D721Med (cell line): ENCODE measurements around the gene KSR1.
"Not testable (repeated sequence)": the region's sequence is repeated elsewhere in the genome, so short reads cannot be mapped to it uniquely, and the experiment has no call there.

Experiments used
- DNase-seq: peaks from one replicate; pipeline ENCODE4 v3.0.0; 2011; ENCODE audit warnings: low spot score; ENCODE audit not compliant: insufficient read length
- FAIRE-seq: peaks from 2 replicates; lab custom pipeline; 2011; peaks lifted over from hg19 to GRCh38; lab: Jason Lieb, UNC
- TF ChIP-seq, protein P1 (sequence below): IDR thresholded peaks from 2 replicates; pipeline ENCODE4 v1.5.1; 2012; ENCODE audit warnings: mild to moderate bottlenecking, control low read depth; ENCODE audit not compliant: insufficient read depth; ENCODE audit errors: missing control alignments

The KSR1 gene

DNA sequence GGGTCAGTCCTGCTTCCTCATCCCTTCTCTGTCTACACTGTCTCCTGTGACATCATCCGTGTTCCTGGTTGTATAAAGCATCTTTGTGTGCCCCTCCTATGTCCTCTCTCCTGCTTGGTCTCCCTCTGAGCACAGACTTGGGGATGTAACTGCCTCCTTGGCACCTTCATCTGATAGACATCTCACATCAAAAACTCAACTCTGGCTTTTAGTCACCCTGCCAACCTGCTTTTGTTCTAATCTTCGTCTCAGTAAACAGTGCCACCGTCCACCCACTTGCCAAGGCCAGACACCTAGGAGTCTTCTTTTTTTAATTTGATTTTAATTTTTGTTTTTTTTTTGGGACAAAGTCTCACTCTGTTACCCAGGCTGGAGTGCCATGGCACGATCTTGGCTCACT is 16.9 kb upstream of the KSR1 start:
- FAIRE-seq: no peak
- DNase-seq: no peak
- TF ChIP-seq, protein P1, sequence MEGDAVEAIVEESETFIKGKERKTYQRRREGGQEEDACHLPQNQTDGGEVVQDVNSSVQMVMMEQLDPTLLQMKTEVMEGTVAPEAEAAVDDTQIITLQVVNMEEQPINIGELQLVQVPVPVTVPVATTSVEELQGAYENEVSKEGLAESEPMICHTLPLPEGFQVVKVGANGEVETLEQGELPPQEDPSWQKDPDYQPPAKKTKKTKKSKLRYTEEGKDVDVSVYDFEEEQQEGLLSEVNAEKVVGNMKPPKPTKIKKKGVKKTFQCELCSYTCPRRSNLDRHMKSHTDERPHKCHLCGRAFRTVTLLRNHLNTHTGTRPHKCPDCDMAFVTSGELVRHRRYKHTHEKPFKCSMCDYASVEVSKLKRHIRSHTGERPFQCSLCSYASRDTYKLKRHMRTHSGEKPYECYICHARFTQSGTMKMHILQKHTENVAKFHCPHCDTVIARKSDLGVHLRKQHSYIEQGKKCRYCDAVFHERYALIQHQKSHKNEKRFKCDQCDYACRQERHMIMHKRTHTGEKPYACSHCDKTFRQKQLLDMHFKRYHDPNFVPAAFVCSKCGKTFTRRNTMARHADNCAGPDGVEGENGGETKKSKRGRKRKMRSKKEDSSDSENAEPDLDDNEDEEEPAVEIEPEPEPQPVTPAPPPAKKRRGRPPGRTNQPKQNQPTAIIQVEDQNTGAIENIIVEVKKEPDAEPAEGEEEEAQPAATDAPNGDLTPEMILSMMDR: no peak

DNA sequence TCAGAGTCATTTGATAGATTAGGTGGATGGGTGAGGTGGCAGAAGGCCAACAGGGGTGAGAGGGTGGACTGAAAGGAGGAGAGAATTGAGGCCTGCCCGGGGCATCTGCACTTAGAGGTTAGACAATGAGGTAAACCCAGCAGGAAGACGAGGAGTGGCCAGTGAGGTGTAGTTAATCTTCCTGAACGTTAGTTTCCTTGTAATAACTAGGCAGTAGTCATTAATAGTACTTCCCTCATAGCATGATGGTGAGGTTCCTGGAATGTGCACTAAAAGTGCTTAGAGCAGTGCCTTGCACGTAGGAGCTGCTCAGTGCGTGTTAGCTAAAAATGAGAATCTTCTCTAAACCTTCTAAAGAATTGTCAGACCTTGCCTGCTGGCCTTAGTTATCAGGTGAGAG is 13.5 kb upstream of the KSR1 start:
- FAIRE-seq (no peak), DNase-seq (no peak)
- TF ChIP-seq, protein P1: no peak

DNA sequence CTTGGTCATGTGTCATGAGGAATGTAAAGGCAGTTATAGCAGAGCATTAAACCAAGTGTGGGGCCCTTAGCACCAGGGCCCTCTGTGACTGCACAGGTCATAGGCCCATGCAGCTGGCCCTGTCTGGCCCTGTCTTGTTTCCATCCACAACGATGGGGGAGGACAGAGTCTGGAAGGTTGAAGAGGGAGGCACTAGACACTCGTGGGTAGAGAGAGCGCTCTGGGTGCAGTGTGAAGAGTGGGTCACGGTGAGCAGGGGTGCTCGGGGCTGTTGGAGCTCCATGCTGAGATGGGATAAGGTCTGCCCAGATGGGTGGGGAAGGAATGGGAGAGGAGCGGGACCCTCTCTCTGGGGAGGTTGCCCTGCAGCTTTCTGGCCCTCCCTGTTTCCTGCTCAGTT is 12.8 kb upstream of the KSR1 start:
- TF ChIP-seq, protein P1: no peak
- no peak for FAIRE-seq
- DNase-seq: no peak

DNA sequence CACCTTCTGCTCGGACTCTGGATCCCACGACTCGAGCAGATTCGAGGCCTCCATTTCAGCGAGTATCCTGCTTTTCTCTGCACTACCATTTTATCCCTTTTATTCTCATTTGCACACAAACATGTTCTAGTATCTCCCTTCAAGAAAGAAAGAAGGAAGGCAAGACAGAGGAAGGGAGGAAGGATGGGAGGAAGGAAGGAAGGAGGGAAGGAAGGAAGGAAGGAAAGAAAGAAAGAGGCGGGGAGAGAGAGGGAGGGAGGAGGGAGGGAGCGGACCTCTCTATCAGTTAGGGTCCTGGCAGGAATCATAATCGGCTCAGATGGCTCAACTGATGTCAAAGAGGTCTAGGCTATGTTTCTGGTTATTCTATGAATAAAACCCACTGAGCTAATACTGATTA is 10.3 kb upstream of the KSR1 start:
- TF ChIP-seq, protein P1: no peak
- FAIRE-seq (no peak), DNase-seq (no peak)

DNA sequence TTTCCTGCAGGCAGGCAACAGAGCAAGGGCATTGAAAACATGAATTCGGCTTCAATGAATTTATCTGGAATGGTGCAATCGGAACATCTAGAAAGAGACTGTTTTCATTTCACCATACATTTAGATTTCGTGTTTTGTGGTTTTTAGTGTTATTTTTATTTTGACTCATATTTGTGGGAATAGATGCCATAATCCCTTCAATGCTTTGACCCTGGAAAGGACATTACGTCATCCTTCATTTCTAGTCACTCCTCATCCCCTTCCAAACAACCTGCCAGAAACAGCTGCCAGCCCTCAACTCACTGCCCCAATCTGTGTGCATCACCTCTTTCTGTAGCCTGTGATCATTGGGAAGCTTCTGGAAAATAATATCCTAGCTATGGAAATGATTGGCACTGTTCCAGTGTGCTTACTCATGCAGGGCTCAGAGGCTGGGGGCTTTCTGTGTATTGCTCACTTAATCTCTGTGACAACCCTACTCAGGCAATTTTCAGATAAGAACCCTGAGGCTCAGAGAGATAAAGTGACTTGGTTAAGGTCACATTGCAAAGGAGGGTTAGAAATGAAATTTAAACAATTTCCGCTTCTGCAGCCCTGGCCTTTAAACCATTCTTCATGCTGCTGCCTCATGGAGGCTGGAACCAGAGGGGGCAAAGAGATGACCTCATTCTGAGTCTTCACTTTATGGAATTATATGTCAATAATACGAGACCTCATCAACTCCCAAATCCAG is 9.5 kb upstream of the KSR1 start:
- FAIRE-seq: no peak
- no peak for DNase-seq
- TF ChIP-seq, protein P1: no peak

DNA sequence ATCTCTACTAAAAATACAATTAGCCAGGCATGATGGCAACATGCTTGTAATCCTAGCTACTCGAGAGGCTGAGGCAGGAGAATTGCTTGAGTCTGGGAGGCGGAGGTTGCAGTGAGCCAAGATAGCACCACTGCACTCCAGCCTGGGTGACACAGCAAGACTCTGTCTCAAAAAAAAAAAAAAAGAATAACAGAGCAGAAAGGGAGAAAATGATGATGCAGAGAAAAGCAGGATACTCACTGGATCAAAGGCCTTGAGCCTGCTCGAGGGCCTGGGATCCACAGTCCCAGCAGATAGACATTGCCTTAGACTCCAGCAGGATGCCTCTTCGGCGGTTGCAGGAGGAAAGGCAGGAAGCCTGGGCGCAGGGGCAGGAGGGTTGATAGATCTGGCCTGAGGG is 7.7 kb upstream of the KSR1 start:
- DNase-seq, FAIRE-seq: not testable (repeated sequence)

DNA sequence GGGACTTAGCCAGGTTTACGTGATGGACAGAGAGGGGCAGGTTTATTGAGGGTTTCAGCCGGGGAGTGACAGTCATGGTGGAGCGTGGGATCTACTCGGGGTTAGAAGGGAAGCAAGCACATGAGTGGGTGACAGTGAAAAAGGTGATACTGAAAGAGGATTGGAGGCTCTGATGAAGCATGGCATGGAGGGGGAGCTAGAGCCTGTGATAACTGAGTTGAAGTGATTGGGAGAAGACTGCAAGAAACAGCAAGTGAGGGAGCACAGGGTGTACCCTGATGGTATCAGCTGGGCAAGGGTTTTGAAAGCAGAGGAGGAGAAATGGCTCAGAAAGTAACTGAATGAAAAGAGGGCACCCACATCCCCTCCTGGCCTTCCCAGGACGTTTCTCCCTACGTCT is 6.7 kb upstream of the KSR1 start:
- no peak for DNase-seq
- TF ChIP-seq, protein P1: no peak
- no peak for FAIRE-seq

DNA sequence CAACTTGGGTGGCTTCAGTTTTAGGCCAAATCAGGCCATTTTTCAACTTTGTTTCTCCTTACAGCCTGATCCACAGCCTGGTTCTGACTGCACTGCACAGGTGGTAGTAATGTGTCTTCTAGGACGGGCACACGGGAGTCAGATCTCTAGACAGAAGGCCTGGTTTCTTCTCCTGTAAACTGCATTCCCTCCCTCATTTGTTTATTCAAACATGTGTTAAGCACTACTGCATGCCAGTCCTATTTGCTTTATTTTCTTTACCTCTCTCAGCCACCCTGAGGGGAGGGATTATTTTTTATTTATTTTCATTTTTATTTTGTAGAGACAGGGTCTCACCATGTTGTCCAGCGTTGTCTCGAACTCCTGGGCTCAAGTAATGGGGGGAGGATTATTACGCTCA is 6.3 kb upstream of the KSR1 start:
- TF ChIP-seq, protein P1: no peak
- no peak for FAIRE-seq

More for the DNA sequence above, 6.3 kb upstream of the KSR1 start:
- no peak for DNase-seq
